Measurements from ENCODE around the gene CAMSAP1. TPM values are rescaled to one million over a fixed set of nuclear protein-coding genes. Genes with fewer than 3 reads are reported as not detected.

The CAMSAP1 gene
- total RNA-seq, 1 donor = 26.1 TPM

DNA sequence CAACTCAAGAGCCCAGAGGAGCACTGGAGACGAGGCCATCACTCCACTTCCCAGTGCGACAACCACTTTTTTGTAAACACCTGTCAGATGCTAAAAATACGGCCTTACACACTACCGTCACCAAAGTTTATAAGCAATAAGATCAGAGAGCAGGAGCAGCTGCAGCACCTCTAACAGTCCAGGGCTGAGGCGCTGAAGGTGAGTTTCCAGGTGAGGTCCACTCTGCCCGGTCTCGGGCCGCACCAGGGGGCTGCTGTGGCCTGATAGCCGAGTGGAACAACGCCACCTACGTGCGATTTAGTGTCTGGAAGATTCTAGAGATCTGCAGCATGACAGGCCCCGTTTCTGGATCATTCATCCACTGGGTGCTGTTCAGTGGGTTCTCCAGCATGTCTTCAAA lies 25.8 kb upstream of the CAMSAP1 start:
- no peak overlapping the region for H3K27ac ChIP-seq (ENCODE audit: low read depth, low read length)
- no peak overlapping the region for H3K4me2 ChIP-seq (ENCODE audit: insufficient read depth, low read length)
- H3K79me2 ChIP-seq (ENCODE audit: insufficient read depth, low read length) = no peaks in the 10 kb centered on the region
- TF ChIP-seq CTCF (IDR thresholded peaks at IDR 0.05; ENCODE audit: extremely low read depth, low read depth, low read length) = no peak
- no peaks in the 10 kb centered on the region for H3K9me3 ChIP-seq (ENCODE audit: low read depth, low read length)
- peaks cover 5% of the 10 kb centered on the region for H4K20me1 ChIP-seq (ENCODE audit: insufficient read depth, low read length)
- no peaks in the 10 kb centered on the region for H3K4me1 ChIP-seq (ENCODE audit: insufficient read depth, low read length)
- H3K27me3 ChIP-seq (ENCODE audit: insufficient read depth, low read length) = no peaks in the 10 kb centered on the region
- H3K4me3 ChIP-seq (ENCODE audit: insufficient read depth, low read length) = no peak overlapping the region
- peak; percentile 47 for DNase-seq (ENCODE audit: insufficient read length, low spot score, missing footprints)
- H3K36me3 ChIP-seq (ENCODE audit: insufficient read depth, low read length) = peaks cover 22% of the 10 kb centered on the region
- H2AFZ ChIP-seq (ENCODE audit: low read length) = no peak overlapping the region

GRCh38 chr9:135932656-135933055 lies 25.3 kb upstream of the CAMSAP1 start:
- Histone ChIP-seq H4K20me1 (ENCODE audit: insufficient read depth, low read length) (peaks cover 8% of the 10 kb centered on the region), H3K4me3 (ENCODE audit: insufficient read depth, low read length) (no peak overlapping the region), H3K4me2 (ENCODE audit: insufficient read depth, low read length) (no peak overlapping the region), H3K27ac (ENCODE audit: low read depth, low read length) (no peak overlapping the region), H3K4me1 (ENCODE audit: insufficient read depth, low read length) (no peaks in the 10 kb centered on the region), H3K36me3 (ENCODE audit: insufficient read depth, low read length) (peaks cover 17% of the 10 kb centered on the region), H2AFZ (ENCODE audit: low read length) (no peak overlapping the region), H3K27me3 (ENCODE audit: insufficient read depth, low read length) (no peaks in the 10 kb centered on the region), H3K9me3 (ENCODE audit: low read depth, low read length) (no peaks in the 10 kb centered on the region), H3K79me2 (ENCODE audit: insufficient read depth, low read length) (no peaks in the 10 kb centered on the region)
- no peak for DNase-seq (ENCODE audit: insufficient read length, low spot score, missing footprints)
- TF ChIP-seq CTCF (IDR thresholded peaks at IDR 0.05; ENCODE audit: extremely low read depth, low read depth, low read length) = no peak

DNA sequence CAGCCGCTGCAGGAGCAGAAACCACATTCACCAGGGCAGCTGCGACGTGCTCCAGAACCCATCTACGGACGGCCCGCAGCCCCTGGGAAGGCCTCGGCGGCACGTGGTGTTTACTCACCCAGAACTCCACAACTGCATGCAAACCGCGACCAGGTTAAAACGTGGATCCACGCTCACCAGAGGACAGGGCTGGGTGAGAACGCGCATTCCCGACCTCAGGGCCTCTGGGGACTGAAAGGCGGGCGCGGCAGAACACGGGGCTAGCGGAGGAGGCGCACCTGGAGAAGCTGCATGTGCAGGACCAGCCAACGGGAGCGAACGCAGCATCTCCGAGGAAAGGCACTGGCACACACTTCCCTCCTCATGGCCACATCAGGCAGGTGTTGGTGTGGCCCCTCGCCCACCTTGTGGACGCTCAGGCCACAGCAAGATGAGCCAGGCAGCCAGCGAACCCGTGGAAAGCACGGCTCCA lies 24.0 kb upstream of the CAMSAP1 start:
- H3K4me1 ChIP-seq (ENCODE audit: insufficient read depth, low read length) = peaks cover 11% of the 10 kb centered on the region
- no peak overlapping the region for H3K4me2 ChIP-seq (ENCODE audit: insufficient read depth, low read length)
- no peaks in the 10 kb centered on the region for H3K9me3 ChIP-seq (ENCODE audit: low read depth, low read length)
- DNase-seq (ENCODE audit: insufficient read length, low spot score, missing footprints) = peak; percentile 23
- no peak overlapping the region for H3K27ac ChIP-seq (ENCODE audit: low read depth, low read length)
- no peak for TF ChIP-seq CTCF (IDR thresholded peaks at IDR 0.05; ENCODE audit: extremely low read depth, low read depth, low read length)
- H3K79me2 ChIP-seq (ENCODE audit: insufficient read depth, low read length) = no peaks in the 10 kb centered on the region
- peaks cover 13% of the 10 kb centered on the region for H4K20me1 ChIP-seq (ENCODE audit: insufficient read depth, low read length)
- no peaks in the 10 kb centered on the region for H3K27me3 ChIP-seq (ENCODE audit: insufficient read depth, low read length)
- peaks cover 13% of the 10 kb centered on the region for H3K36me3 ChIP-seq (ENCODE audit: insufficient read depth, low read length)
- no peak overlapping the region for H2AFZ ChIP-seq (ENCODE audit: low read length)
- H3K4me3 ChIP-seq (ENCODE audit: insufficient read depth, low read length) = no peak overlapping the region

DNA sequence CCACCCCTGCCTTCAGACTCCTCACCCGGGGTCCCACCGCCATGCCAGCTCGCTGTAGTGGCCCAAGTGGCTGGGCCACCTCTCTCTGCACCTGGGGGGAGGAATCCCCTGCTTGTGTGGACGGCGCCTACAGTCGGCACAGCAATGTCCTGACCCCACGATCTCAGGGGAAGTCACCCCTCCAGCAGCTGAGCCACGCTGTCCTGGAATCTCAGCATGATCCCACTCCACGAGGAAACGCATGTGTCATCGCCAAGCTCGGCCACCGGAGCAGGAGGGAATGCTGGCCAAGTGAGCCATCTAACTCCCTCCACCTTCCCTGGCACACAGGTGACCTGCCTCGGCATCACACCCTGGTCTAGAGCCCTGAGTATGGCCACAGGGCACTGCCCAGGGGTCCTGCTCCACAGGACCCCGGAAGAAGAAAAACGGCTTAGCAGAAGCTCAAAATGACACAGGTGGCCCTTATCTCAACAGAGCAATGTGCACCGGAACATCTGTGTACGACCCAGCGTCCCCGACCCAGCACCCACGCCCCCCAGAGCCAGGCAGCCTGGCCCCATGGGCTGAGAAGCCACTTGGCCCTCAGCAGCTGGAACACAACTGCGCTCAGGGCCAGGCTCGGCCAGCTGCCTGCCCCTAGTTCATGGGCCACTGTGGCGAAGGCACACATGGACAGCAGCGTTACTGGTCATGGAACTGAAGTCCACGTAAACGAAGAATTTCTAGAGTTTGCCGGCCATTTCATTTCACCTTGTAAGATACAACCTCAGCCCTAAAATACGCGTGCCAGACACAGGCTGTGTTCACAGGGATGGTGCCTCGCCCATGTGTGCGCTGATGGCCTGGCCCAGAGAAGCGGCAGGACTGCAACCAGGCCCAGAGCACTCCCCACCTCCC lies 23.4 kb upstream of the CAMSAP1 start:
- no peak overlapping the region for H2AFZ ChIP-seq (ENCODE audit: low read length)
- no peaks in the 10 kb centered on the region for H3K79me2 ChIP-seq (ENCODE audit: insufficient read depth, low read length)
- no peak overlapping the region for H3K4me3 ChIP-seq (ENCODE audit: insufficient read depth, low read length)
- DNase-seq (ENCODE audit: insufficient read length, low spot score, missing footprints) = peak; percentile 79
- H3K27ac ChIP-seq (ENCODE audit: low read depth, low read length) = no peak overlapping the region
- H3K4me2 ChIP-seq (ENCODE audit: insufficient read depth, low read length) = no peak overlapping the region
- TF ChIP-seq CTCF (IDR thresholded peaks at IDR 0.05; ENCODE audit: extremely low read depth, low read depth, low read length) = no peak
- no peaks in the 10 kb centered on the region for H3K27me3 ChIP-seq (ENCODE audit: insufficient read depth, low read length)
- H3K36me3 ChIP-seq (ENCODE audit: insufficient read depth, low read length) = peaks cover 9% of the 10 kb centered on the region
- peaks cover 12% of the 10 kb centered on the region for H3K4me1 ChIP-seq (ENCODE audit: insufficient read depth, low read length)
- no peaks in the 10 kb centered on the region for H3K9me3 ChIP-seq (ENCODE audit: low read depth, low read length)
- peaks cover 13% of the 10 kb centered on the region for H4K20me1 ChIP-seq (ENCODE audit: insufficient read depth, low read length)

All from osteoblast (primary cell).